ENCODE data around the gene MBNL1.
"Not testable (repeated sequence)": the region's sequence is repeated elsewhere in the genome, so short reads cannot be mapped to it uniquely, and the experiment has no call there.

DNA sequence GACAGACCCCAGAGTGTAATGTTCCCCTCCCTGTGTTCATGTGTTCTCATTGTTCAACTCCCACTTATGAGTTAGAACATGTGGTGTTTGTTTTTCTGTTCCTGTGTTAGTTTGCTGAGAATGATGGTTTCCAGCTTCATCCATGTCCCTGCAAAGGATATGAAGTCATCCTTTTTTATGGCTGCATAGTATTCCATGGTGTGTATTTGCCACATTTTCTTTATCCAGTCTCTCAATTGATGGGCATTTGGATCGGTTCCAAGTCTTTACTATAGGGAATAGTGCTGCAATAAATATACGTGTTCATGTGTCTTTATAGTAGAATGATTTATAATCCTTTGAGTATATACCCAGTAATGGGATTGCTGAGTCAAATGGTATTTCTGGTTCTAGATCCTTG, 98.5 kb downstream of the MBNL1 start:
- TF ChIP-seq CTCF, POLR2A (IDR thresholded peaks at IDR 0.05): not testable (repeated sequence)

Measured in testis (tissue), 2 donors.